Measurements from ENCODE around the gene SHISAL1. TPM values are rescaled to one million over a fixed set of nuclear protein-coding genes. Genes with fewer than 3 reads are reported as not detected.
"Not testable (repeated sequence)": the region's sequence is repeated elsewhere in the genome, so short reads cannot be mapped to it uniquely, and the experiment has no call there.

SHISAL1 gene
- total RNA-seq, 8 experiments from 2014 or later: 0.17 to 21.5 (median 3.5) TPM

- Histone ChIP-seq H3K4me3 (no peak overlapping the region), H3K4me1 (replicated peaks in 1 of 2) (no peaks in the 10 kb centered on the region), H3K27ac (no peak overlapping the region)
- ATAC-seq (replicated peaks in 6 of 8): no peak
- in situ Hi-C loops (cut with MboI; ENCODE audit: low pct_unique_long_range_greater_than_20kb in 2 of 9, low sequenced_read_pairs in 9 of 9, unreplicated experiment in 9 of 9): no loop called here
- 38 to 100% (median 82%) methylated on average over 1 to 6 of the region's 12 CpGs; no CpG with 5 or more reads in 1 of the 10 experiments for WGBS, 10 experiments
These were observed 63.2 kb downstream of the SHISAL1 start for GRCh38 chr22:44249376-44250147.

- no peak for ATAC-seq (replicated peaks in 6 of 8)
- WGBS, 10 experiments: 70 to 100% (median 100%) methylated on average over 1 to 5 of the region's 10 CpGs; no CpG with 5 or more reads in 3 of the 10 experiments
- Histone ChIP-seq H3K27ac (no peak overlapping the region), H3K4me1 (replicated peaks in 1 of 2) (no peaks in the 10 kb centered on the region), H3K4me3 (no peak overlapping the region)
- in situ Hi-C loops (cut with MboI; ENCODE audit: low pct_unique_long_range_greater_than_20kb in 2 of 9, low sequenced_read_pairs in 9 of 9, unreplicated experiment in 9 of 9): no loop called here
These were observed 63.8 kb downstream of the SHISAL1 start for GRCh38 chr22:44248926-44249325.

DNA sequence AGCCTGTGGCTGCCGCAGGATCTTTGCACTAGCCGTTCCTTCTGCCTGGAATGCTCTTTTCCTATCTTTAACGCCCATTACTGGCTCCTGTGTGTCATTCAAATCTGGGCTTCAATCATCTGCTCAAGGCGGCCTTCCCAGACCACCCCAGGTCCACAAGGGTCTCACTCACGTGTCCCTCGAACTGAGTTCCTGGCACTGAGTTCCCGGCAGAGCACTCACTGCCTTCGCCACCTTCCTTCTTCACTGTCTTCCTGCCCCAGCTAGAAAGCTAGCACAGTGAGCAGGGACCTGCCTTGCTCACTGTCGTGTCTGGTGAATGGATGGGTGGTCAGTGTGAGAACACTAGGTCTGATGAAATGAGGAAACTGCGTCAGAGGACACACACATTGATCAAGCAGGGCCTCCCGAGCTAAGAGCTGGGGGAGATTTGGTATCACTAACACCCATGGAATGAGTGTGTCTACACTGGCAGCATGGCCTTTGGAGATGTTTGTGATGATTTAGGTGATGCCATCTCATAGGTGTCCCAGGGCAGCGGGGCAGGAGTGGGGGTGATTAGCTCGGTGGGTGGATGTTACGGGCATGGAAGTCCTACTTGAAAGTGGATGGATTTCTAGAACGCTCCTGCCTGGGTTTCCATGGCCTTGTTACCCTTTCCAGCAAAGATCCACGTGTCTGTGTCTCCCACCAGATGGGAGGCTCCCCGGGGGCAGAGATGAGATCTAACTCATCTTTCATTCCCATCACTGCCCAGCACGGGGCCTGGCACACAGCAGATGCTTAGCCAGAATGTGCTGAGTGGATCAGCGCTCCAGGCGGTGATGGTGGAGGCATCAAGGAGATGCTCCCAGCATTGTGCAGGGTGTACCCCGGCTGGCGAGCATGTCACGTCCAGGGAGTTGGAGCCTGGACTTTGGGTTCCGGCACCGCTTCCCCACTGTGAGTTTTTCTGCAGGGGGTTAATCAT lies 64.5 kb downstream of the SHISAL1 start:
- no peak overlapping the region for H3K4me3 ChIP-seq
- WGBS, 10 experiments: 80 to 91% (median 88%) methylated on average over 1 to 10 of the region's 25 CpGs; no CpG with 5 or more reads in 3 of the 10 experiments
- no peaks in the 10 kb centered on the region for H3K4me1 ChIP-seq (replicated peaks in 1 of 2)
- in situ Hi-C loops (cut with MboI; ENCODE audit: low pct_unique_long_range_greater_than_20kb in 2 of 9, low sequenced_read_pairs in 9 of 9, unreplicated experiment in 9 of 9): no loop called here
- ATAC-seq (replicated peaks in 6 of 8): no peak
- H3K27ac ChIP-seq: no peak overlapping the region

- in situ Hi-C loops (cut with MboI; ENCODE audit: low pct_unique_long_range_greater_than_20kb in 2 of 9, low sequenced_read_pairs in 9 of 9, unreplicated experiment in 9 of 9): no loop called here
- WGBS, 10 experiments: 20 to 80% (median 70%) methylated on average over 1 to 3 of the region's 5 CpGs; no CpG with 5 or more reads in 5 of the 10 experiments
- no peaks in the 10 kb centered on the region for H3K4me1 ChIP-seq (replicated peaks in 1 of 2)
- no peak overlapping the region for H3K4me3 ChIP-seq
- ATAC-seq (replicated peaks in 6 of 8): no peak
- H3K27ac ChIP-seq: no peak overlapping the region
These were observed 65.4 kb downstream of the SHISAL1 start for GRCh38 chr22:44247346-44247745.

GRCh38 chr22:44246615-44247326 lies 66.0 kb downstream of the SHISAL1 start:
- Histone ChIP-seq H3K27ac (no peak overlapping the region), H3K4me3 (no peak overlapping the region), H3K4me1 (replicated peaks in 1 of 2) (no peaks in the 10 kb centered on the region)
- in situ Hi-C loops (cut with MboI; ENCODE audit: low pct_unique_long_range_greater_than_20kb in 2 of 9, low sequenced_read_pairs in 9 of 9, unreplicated experiment in 9 of 9): no loop called here
- WGBS, 10 experiments: 50 to 100% (median 80%) methylated on average over 1 of the region's 8 CpGs; no CpG with 5 or more reads in 6 of the 10 experiments
- no peak for ATAC-seq (replicated peaks in 6 of 8)

GRCh38 chr22:44245867-44246266 lies 66.9 kb downstream of the SHISAL1 start:
- in situ Hi-C loops (cut with MboI; ENCODE audit: low pct_unique_long_range_greater_than_20kb in 2 of 9, low sequenced_read_pairs in 9 of 9, unreplicated experiment in 9 of 9): no loop called here
- H3K4me1 ChIP-seq (replicated peaks in 1 of 2): no peaks in the 10 kb centered on the region
- no peak overlapping the region for H3K27ac ChIP-seq
- no peak overlapping the region for H3K4me3 ChIP-seq
- ATAC-seq (replicated peaks in 6 of 8): no peak
- 79 to 100% (median 84%) methylated on average over 1 to 8 of the region's 8 CpGs; no CpG with 5 or more reads in 2 of the 10 experiments for WGBS, 10 experiments

DNA sequence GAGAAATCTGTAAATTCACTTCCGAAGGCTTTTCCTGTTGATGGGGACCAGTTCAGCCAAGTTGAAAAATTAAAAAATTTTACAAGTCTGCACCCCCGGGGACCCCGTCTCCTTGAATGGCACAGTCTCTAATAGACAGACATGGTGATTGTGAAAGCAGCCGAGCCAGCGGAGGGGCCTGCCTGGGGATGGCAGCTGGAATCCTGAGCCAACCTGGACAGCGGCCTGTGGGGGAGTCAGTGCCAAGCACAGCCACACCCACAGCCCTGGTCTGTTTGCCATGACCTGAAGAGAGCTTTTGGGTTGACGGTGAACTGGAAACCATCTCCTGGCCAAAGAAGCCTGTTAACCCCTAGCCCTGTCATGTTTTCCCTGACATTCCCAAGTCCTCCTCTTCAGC lies 67.3 kb downstream of the SHISAL1 start:
- ATAC-seq (replicated peaks in 6 of 8): no peak

DNA sequence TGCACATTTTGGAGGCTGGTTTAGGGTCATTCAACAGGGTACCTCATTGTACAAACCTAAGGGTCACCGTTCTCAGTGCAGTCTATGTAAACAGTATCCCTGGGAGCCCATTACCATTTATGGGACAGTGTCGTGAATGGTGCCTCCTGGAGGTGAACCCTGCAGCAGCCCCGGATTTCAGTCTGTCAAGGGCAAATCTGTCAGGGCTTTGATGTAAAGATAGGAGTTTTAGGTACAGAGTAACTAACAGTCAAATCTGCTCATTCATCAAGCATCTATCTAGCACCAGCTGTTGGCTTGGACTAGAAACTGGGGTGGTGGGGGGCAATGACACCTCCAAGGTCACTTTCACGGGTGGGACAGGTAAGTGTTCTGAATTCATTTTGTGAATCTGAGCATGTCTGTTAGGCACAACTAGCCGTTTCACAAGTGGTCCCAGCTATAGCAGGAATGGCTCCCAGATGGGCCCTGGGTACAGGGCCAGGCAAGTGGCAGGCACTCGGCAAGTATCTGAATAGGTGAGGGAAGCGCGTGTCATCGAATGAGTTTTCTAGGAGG lies 68.4 kb downstream of the SHISAL1 start:
- no peaks in the 10 kb centered on the region for H3K4me1 ChIP-seq (replicated peaks in 1 of 2)
- H3K4me3 ChIP-seq: no peak overlapping the region
- H3K27ac ChIP-seq: no peak overlapping the region
- no peak for ATAC-seq (replicated peaks in 6 of 8)
- in situ Hi-C loops (cut with MboI; ENCODE audit: low pct_unique_long_range_greater_than_20kb in 2 of 9, low sequenced_read_pairs in 9 of 9, unreplicated experiment in 9 of 9): no loop called here
- 50 to 100% (median 91%) methylated on average over 1 to 5 of the region's 9 CpGs; no CpG with 5 or more reads in 3 of the 10 experiments for WGBS, 10 experiments

More for the DNA sequence above, 67.3 kb downstream of the SHISAL1 start:
- WGBS, 10 experiments: 83 to 100% (median 97%) methylated on average over 1 to 5 of the region's 7 CpGs; no CpG with 5 or more reads in 4 of the 10 experiments
- in situ Hi-C loops (cut with MboI; ENCODE audit: low pct_unique_long_range_greater_than_20kb in 2 of 9, low sequenced_read_pairs in 9 of 9, unreplicated experiment in 9 of 9): no loop called here
- Histone ChIP-seq H3K4me1 (replicated peaks in 1 of 2) (no peaks in the 10 kb centered on the region), H3K27ac (no peak overlapping the region), H3K4me3 (no peak overlapping the region)

GRCh38 chr22:44243761-44244160 lies 69.0 kb downstream of the SHISAL1 start:
- Histone ChIP-seq H3K27ac (no peak overlapping the region), H3K4me1 (replicated peaks in 1 of 2) (no peaks in the 10 kb centered on the region), H3K4me3 (no peak overlapping the region)
- ATAC-seq (replicated peaks in 6 of 8): no peak
- 63 to 98% (median 91%) methylated on average over 1 to 8 of the region's 8 CpGs; no CpG with 5 or more reads in 2 of the 10 experiments for WGBS, 10 experiments
- in situ Hi-C loops (cut with MboI; ENCODE audit: low pct_unique_long_range_greater_than_20kb in 2 of 9, low sequenced_read_pairs in 9 of 9, unreplicated experiment in 9 of 9): no loop called here

DNA sequence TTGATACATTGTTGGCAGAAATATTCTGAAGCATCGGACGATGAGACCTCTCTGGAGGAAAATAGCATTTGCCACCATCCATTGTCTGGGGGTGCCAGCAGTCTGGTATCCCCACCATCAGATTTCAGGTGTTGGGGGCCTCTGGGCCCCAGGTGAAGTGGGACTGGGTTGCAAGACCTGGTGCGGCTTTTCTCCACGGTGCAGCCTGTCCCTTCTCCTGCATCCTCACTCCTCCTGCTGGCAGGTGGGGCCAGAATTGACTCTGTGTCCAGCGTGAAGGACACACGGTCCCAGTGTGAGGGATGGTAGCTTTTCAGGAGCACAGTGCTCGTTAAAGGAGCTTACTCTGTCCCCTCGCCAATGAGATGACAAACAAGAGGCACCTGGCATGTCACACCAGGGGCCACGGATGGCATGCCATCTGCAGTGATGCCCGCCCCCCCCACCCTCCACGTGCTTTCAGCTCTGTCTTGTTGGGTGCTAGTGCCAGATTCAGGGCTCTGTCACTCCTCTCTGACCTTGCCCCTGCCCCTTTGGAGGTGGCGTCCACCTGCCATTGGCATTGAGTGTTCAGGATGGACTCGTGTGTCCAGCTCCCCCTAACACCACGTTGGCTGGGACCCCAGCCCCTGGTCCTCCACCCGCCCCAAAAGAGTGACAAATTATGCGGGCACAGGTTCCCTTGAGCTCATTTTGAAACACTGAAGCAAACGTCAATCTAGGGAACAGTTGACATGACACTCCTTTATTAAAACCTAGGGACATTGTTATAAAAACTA lies 69.6 kb downstream of the SHISAL1 start:
- Histone ChIP-seq H3K27ac (no peak overlapping the region), H3K4me1 (replicated peaks in 1 of 2) (no peaks in the 10 kb centered on the region), H3K4me3 (no peak overlapping the region)
- WGBS, 10 experiments: 40 to 100% (median 78%) methylated on average over 1 to 6 of the region's 17 CpGs; no CpG with 5 or more reads in 4 of the 10 experiments
- in situ Hi-C loops (cut with MboI; ENCODE audit: low pct_unique_long_range_greater_than_20kb in 2 of 9, low sequenced_read_pairs in 9 of 9, unreplicated experiment in 9 of 9): no loop called here
- no peak for ATAC-seq (replicated peaks in 6 of 8)

DNA sequence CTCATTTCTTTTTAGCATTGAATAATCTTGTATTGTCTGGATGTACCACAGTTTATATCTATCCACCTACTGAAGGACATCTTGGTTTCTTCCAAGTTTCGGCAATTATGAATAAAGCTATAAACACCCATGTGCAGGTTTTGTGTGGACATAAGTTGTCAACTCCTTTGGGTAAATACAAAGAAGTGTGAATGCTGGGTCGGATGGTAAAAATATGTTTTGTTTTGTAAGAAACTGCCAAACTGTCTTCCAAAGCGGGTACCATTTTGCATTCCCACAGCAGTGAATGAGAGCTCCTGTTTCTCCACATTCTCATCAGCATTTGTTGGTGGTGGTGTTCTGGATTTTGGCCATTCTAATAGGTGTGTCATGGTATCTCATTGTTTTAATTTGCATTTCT lies 71.6 kb downstream of the SHISAL1 start:
- WGBS, 10 experiments: 18 to 93% (median 75%) methylated on average over 1 to 3 of the region's 3 CpGs; no CpG with 5 or more reads in 1 of the 10 experiments
- H3K27ac ChIP-seq; in situ Hi-C loops (cut with MboI; ENCODE audit: low pct_unique_long_range_greater_than_20kb in 2 of 9, low sequenced_read_pairs in 9 of 9, unreplicated experiment in 9 of 9); H3K4me3 ChIP-seq; H3K4me1 ChIP-seq (replicated peaks in 1 of 2); ATAC-seq (replicated peaks in 6 of 8): not testable (repeated sequence)

DNA sequence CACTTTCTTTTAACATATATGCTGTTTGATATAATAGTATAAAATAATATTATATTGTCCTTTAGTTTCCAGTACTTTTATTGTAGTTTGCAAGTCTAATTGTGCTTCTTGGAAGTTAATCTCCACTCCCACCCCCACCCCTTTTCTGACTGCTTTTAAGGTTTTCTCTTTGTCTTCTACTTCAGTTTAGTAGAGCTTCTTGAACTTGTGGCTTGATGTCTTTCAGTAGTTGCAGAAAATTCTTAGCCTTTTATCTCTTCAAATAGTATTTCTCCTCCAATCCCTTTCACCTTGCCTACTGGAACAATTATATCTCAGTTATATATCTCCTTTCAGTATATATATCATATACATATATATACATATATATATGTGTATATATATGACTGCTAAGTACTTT lies 75.5 kb downstream of the SHISAL1 start:
- Histone ChIP-seq H3K27ac (no peak overlapping the region), H3K4me1 (replicated peaks in 1 of 2) (no peaks in the 10 kb centered on the region), H3K4me3 (no peak overlapping the region)
- no peak for ATAC-seq (replicated peaks in 6 of 8)
- in situ Hi-C loops (cut with MboI; ENCODE audit: low pct_unique_long_range_greater_than_20kb in 2 of 9, low sequenced_read_pairs in 9 of 9, unreplicated experiment in 9 of 9): no loop called here
